Common myeloid progenitor, CD34-positive (primary cell): ENCODE data around the gene LGALS16.
"Not testable (repeated sequence)": the region's sequence is repeated elsewhere in the genome, so short reads cannot be mapped to it uniquely, and the experiment has no call there.

Experiments used
- CTCF ChIA-PET: fragments of 350-600 bp; sonication (Branson Sonifier 250); formaldehyde crosslinking; loops from one replicate; lab custom pipeline; 2021; ENCODE audit warnings: antibody characterized with exemption; lab: Charles Lee
- POLR2A ChIA-PET: fragments of 350-600 bp; sonication (Branson Sonifier 250); formaldehyde crosslinking; loops from one replicate; lab custom pipeline; 2021; ENCODE audit warnings: antibody characterized with exemption; lab: Charles Lee
- DNase-seq, 3 donors: peaks; one replicate each; pipeline versions ENCODE4 v3.0.0 to v3.0.0-alpha.2; 2013
- H3K27ac ChIP-seq, 2 experiments: 1 replicate in 1 of 2; 2 replicates in 1 of 2; pipeline ENCODE4 v1.7.0; 2013; ENCODE audit warnings: inconsistent platforms in 2 of 2, low read length in 2 of 2, mild to moderate bottlenecking in 2 of 2, low read depth in 1 of 2, moderate library complexity in 1 of 2; ENCODE audit not compliant: severe bottlenecking in 2 of 2, insufficient read depth in 1 of 2, poor library complexity in 1 of 2
- H3K27me3 ChIP-seq, 5 experiments: replicated peaks in 2 of 5; 1 replicate in 3 of 5; 2 replicates in 2 of 5; pipeline versions ENCODE4 v1.6.1 to v1.7.0; 2013; ENCODE audit warnings: low read length in 4 of 5, mild to moderate bottlenecking in 2 of 5, moderate library complexity in 2 of 5, inconsistent platforms in 1 of 5; ENCODE audit not compliant: insufficient read depth in 5 of 5, control insufficient read depth in 4 of 5
- H3K36me3 ChIP-seq, 4 experiments: 1 replicate in 2 of 4; 2 replicates in 2 of 4; pipeline versions ENCODE4 v1.6.1 to v1.7.0; 2013; ENCODE audit warnings: low read length in 3 of 4, control low read depth in 1 of 4, mild to moderate bottlenecking in 1 of 4; ENCODE audit not compliant: control insufficient read depth in 4 of 4, insufficient read depth in 4 of 4
- H3K4me1 ChIP-seq, 4 experiments: 1 replicate in 3 of 4; 2 replicates in 1 of 4; pipeline versions ENCODE4 v1.6.1 to v1.7.1; 2013; ENCODE audit warnings: low read length in 3 of 4, mild to moderate bottlenecking in 3 of 4, control low read depth in 1 of 4, inconsistent platforms in 1 of 4, moderate library complexity in 1 of 4; ENCODE audit not compliant: control insufficient read depth in 4 of 4, insufficient read depth in 4 of 4; ENCODE audit errors: control extremely low read depth in 1 of 4
- H3K4me3 ChIP-seq, 7 experiments: 1 replicate in 4 of 7; 2 replicates in 3 of 7; pipeline versions ENCODE4 v1.5.1 to v1.7.0; 2013; ENCODE audit warnings: mild to moderate bottlenecking in 7 of 7, low read length in 6 of 7, moderate library complexity in 6 of 7, inconsistent platforms in 2 of 7, low read depth in 2 of 7, control low read depth in 1 of 7; ENCODE audit not compliant: insufficient read depth in 4 of 7, control insufficient read depth in 1 of 7; ENCODE audit errors: extremely low read depth in 1 of 7
- H3K9me3 ChIP-seq, 5 experiments: 1 replicate in 4 of 5; 2 replicates in 1 of 5; pipeline versions ENCODE4 v1.6.1 to v1.7.1; 2013; ENCODE audit warnings: low read length in 4 of 5, mild to moderate bottlenecking in 2 of 5, inconsistent platforms in 1 of 5, low read depth in 1 of 5, moderate library complexity in 1 of 5; ENCODE audit not compliant: control insufficient read depth in 4 of 5, insufficient read depth in 2 of 5; ENCODE audit errors: control extremely low read depth in 1 of 5
- WGBS: methylation state at CpG from one replicate; pipeline ENCODE4 v1.1.5; 2013; ENCODE audit not compliant: insufficient coverage; 5-methylcytosine and 5-hydroxymethylcytosine counted together

The LGALS16 gene

GRCh38 chr19:39673862-39674261 is 18.1 kb downstream of the LGALS16 start:
- WGBS, result no CpG with 5 or more reads among the region's 1 CpG
- peaks cover 0 to 13% (median 4%) of the 10 kb centered on the region in 4 experiments for H3K4me1 ChIP-seq
- CTCF ChIA-PET, result interaction anchor here (0.9 to 3.7 kb wide), 9 partner anchors 9 to 233 kb away, joined by 3 to 17 read pairs (median 3); partner anchors contain the start of genes EID2 and FBL
- POLR2A ChIA-PET, DNase-seq, H3K4me3 ChIP-seq, H3K9me3 ChIP-seq, H3K36me3 ChIP-seq, H3K27ac ChIP-seq: not testable (repeated sequence)
- peaks cover 0 to 12% (median 2%) of the 10 kb centered on the region in 5 experiments for H3K27me3 ChIP-seq

DNA sequence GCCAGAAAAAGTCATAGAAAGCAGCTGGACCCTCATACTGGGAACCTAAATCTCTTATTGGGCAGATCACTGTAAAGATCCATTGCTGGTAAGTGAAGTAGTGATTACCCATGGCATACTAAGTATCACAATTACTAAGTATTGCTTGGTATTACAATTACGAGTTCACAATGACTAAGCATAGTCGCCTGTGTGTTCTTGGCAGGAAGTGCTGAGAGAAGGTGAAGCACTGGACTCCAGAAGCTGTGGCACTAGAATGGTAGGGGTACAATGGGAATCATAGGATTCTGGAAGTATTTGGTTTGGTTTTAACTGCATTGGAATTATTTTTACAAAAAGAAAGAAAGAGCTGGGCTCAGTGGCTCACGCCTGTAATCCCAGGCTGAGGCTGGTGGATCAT is 20.3 kb downstream of the LGALS16 start:
- Histone ChIP-seq H3K27ac (no peak overlapping the region), H3K36me3 (no peaks in the 10 kb centered on the region), H3K27me3 (peaks cover 0 to 5% (median 2%) of the 10 kb centered on the region in 5 experiments), H3K4me3 (no peak overlapping the region), H3K4me1 (peaks cover 0 to 13% (median 4%) of the 10 kb centered on the region in 4 experiments), H3K9me3 (no peaks in the 10 kb centered on the region)
- ChIA-PET POLR2A (no interaction called here), CTCF (interaction anchor here (0.6 to 1.5 kb wide), 2 partner anchors 134 to 158 kb away, joined by 3 to 4 read pairs; no protein-coding TSS in a partner anchor)
- DNase-seq, result peak in 2 of 3 donors; percentile 44 to 56
- WGBS, result 57% methylated on average over 2 of the region's 3 CpGs

- Histone ChIP-seq H3K36me3 (no peaks in the 10 kb centered on the region), H3K4me3 (no peak overlapping the region), H3K4me1 (peaks cover 0 to 7% (median 2%) of the 10 kb centered on the region in 4 experiments), H3K9me3 (no peaks in the 10 kb centered on the region), H3K27me3 (peaks cover 0 to 2% (median 0%) of the 10 kb centered on the region in 5 experiments), H3K27ac (no peak overlapping the region)
- DNase-seq, result no peak
- 84% methylated on average over 7 of the region's 10 CpGs for WGBS
- POLR2A ChIA-PET, result no interaction called here
- CTCF ChIA-PET, result no interaction called here
Observed at GRCh38 chr19:39677961-39678889, 22.5 kb downstream of the LGALS16 start.

- no peak for DNase-seq
- Histone ChIP-seq H3K4me1 (peaks cover 0 to 6% (median 2%) of the 10 kb centered on the region in 4 experiments), H3K36me3 (no peaks in the 10 kb centered on the region), H3K27ac (no peak overlapping the region), H3K9me3 (no peaks in the 10 kb centered on the region), H3K27me3 (peaks cover 0 to 2% (median 0%) of the 10 kb centered on the region in 5 experiments), H3K4me3 (no peak overlapping the region)
- POLR2A ChIA-PET, result no interaction called here
- CTCF ChIA-PET, result no interaction called here
- 80% methylated on average over 10 of the region's 10 CpGs for WGBS
Observed at GRCh38 chr19:39679056-39679790, 23.5 kb downstream of the LGALS16 start.

DNA sequence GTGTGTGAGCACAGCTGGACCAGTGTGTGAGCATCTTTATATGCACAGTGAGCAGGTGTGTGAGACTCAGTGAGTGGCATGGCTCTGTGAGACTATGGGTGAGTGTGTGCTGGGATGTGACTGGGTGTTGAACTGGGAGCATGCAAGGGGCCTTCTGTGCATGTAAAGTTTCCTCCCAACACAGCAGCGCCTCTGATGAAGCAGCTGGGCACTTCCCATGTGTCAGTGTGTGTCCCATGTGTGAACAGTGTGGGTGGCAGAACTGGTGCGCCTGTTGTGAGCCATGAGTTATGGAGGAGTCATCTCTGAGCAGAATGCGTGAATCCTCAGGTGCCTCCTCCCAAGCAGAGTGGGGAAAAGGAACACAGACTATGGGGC is 24.1 kb downstream of the LGALS16 start:
- Histone ChIP-seq H3K4me3 (no peak overlapping the region), H3K27ac (no peak overlapping the region), H3K9me3 (no peaks in the 10 kb centered on the region), H3K4me1 (peaks cover 0 to 6% (median 2%) of the 10 kb centered on the region in 4 experiments), H3K27me3 (peaks cover 0 to 2% (median 0%) of the 10 kb centered on the region in 5 experiments), H3K36me3 (no peaks in the 10 kb centered on the region)
- WGBS, result 100% methylated on average over 3 of the region's 3 CpGs
- CTCF ChIA-PET, result no interaction called here
- POLR2A ChIA-PET, result no interaction called here
- no peak for DNase-seq

DNA sequence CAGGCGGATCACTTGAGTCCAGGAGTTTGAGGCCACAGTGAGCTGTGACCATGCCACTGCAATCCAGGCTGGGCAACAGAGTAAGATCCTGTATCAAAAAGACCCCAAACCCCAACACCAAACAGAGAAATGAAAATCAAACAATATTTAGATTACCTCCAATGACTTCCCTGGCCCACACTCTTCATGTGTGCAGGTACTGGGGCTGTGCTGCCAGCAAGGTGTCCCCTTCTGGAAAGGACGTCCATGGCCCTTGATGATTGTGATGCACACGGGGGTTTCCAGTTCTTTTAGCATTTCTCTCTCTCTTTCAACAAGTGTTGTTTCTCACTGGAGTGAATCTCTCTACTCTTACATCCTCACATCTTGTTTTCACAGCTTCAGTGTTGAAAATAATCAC is 24.9 kb downstream of the LGALS16 start:
- WGBS, result 100% methylated on average over 1 of the region's 3 CpGs
- DNase-seq, result no peak
- Histone ChIP-seq H3K36me3 (no peaks in the 10 kb centered on the region), H3K27ac (no peak overlapping the region), H3K4me1 (peaks cover 0 to 6% (median 2%) of the 10 kb centered on the region in 4 experiments), H3K9me3 (no peaks in the 10 kb centered on the region), H3K27me3 (peaks cover 0 to 2% (median 0%) of the 10 kb centered on the region in 5 experiments), H3K4me3 (no peak overlapping the region)
- CTCF ChIA-PET, result no interaction called here
- POLR2A ChIA-PET, result no interaction called here
